Inferior parietal cortex (tissue), 1 donor: ENCODE results near the gene SPHK1.

Experiments
- DNase-seq: peaks from one replicate; pipeline ENCODE4 v3.0.0-alpha.2; 2016; ENCODE audit errors: extremely low spot score

SPHK1 gene

GRCh38 chr17:76407509-76407908 is 23.1 kb downstream of the SPHK1 start:
- no peak for DNase-seq

DNA sequence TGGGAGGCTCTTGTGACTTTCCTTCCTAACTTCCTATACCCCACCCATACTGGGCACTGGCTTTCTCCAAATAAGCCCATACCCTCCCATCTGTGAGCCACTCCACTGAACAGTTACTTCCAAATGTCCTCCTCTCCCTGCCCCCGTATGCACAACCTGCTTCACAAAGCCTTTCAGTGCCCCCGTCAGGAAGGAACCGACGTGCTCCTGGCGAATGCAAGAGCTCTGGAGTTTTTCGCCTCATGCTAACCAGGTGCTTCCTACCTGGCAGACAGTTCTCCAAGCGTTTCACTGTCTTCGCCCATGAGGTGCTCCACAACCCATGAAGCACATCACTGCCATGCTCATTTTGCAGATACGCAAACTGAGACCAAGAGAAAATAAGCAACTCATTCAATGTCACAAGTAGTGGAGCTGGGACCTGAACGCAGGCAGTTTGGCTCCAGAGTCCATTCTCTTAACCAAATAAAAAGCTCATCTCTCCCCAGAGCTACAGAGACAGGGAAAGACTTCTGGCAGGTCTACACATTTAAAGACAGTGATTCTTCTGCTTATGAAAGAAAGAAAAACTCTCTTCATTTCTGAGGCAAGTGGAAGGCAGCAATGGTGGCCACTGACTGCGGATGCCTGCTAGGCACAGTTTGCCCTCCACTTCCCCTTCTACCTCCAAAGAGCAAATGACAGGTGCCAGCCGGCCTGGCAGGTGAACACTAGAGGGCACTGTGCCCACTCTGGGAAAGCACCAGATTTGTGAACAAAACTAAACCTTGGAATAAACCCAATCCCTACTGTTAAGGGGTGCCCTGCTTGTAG is 23.8 kb downstream of the SPHK1 start:
- DNase-seq = peak; percentile 57

GRCh38 chr17:76410328-76410965 is 26.0 kb downstream of the SPHK1 start:
- DNase-seq = no peak

DNA sequence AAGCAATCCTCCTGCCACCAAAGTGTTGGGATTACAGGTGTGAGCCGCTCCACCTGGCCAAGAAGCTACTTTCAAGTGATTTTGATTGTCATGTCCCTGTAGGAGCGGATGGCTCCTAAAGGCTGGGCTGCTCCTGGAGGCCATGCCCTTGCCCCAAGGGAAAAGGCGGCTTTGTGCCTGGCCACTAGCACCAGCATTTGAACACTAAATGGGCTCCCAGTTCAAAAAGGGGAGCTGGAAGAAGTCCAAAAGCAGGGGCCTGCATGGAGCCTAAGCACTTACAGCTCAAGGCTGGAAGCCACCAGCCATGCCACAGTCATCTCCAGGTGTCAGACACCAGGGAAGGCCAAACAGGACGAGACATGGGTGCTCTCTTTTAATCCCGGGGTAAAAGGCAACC is 26.8 kb downstream of the SPHK1 start:
- no peak for DNase-seq

DNA sequence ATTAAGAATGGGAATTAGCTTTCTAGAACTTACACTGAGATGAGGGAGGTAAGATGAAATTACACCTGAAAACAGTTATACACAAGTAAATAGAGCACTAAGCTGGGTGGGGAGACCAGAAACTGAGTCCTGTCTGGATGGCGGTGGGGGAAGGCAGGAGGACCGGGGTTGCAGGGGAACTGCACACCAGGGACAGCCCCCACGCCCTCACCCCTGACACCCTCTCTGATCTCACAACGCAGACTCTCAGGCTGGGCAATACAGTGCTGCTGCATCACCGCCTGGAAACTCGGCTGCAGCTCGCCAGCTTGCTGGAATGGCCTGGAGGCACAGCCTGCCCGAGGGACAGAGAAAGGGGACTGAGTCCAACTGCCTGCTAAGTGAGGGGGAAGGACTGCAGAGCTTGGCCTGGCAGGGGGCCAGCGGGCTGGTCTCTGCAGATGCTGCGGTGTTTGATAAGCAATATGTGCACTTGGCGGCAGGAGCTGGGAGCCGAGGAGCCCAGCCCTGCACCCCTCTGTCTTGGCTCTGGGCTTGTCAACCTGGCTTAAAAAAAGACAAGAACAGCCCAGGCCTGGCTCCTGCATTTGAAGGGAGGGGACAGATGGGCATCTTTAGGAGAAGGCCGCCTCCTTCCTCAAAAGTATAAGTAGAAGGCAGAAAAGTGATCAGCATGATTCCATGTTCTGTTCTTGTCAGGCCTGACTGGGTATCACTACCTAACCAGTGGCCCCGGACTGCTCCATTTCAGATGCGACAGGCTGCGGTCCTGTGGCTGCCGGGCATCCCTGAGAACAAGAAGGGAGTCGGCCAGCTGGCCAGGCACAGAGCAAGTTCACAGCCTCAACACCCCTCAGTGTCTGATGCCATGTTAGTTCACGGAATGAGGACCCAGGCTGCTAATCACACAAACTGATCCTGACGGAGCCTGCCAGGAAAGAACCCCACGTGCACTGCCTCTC is 30.2 kb downstream of the SPHK1 start:
- peak; percentile 58 for DNase-seq

DNA sequence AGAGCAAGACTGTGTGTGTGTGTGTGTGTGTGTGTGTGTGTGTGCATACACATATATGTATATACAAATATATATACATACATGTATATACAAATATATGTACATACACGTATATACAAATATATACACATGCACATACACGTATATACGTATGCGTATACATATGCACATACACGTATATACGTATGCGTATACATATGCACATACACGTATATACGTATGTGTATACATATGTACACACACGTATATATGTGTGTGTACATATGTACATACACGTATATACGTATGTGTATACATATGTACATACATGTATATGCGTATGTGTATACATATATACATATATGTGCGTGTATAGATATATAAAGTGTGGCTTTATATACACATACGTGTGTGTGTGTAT is 31.4 kb downstream of the SPHK1 start:
- DNase-seq = no peak

GRCh38 chr17:76416457-76416856 is 32.0 kb downstream of the SPHK1 start:
- no peak for DNase-seq

GRCh38 chr17:76416899-76417298 is 32.5 kb downstream of the SPHK1 start:
- DNase-seq = no peak

- no peak for DNase-seq
Observed at GRCh38 chr17:76417499-76418143, 33.2 kb downstream of the SPHK1 start.

- no peak for DNase-seq
Observed at GRCh38 chr17:76419576-76420260, 35.3 kb downstream of the SPHK1 start.

DNA sequence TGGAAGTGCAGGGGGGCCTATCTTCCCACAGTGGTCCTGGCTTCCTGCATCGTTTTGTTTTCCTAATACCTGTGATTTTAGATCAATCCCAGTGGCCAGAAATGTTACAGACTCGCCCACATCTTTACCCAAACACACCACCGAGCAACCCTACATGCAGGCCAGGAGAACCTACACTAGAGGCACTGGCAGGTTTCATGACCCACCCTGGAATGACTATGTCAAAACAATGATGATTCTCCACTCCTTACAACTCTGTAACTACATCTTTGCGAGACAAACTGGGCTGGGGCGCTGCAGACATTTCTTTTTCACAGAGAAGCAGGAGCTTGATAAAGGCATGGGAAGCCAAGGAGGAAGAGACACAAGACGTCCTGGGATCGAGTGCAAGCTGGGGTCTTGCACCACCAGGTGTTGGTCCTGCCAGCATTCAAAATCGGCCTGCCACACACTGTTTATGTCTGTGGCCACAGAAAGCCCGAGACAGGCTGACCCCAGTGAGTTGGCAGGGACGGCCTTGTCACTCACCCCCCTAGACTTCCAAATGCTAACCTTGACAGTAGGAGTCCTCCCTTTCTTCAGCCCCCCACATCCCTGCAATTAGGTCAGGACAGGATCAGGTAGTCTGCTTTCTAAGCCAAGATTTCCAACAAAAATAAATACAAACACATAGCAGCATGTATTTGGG is 36.1 kb downstream of the SPHK1 start:
- DNase-seq = no peak

DNA sequence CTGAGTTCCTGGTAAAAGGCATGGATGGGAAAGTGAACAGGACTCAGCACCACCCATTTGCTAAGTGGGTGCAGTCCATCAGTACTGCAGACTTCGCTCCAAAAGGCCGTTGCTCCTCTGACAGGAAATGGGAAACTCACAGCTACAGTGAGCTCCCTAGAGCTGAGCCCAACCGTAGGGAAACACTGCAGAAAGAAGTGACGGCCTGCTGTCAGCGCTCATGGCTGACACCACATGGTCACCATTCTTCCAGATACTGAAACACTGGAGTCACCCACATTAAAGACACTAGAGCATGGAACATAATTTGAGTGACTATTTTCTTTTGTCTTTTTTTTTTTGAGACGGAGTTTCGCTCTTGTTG is 36.6 kb downstream of the SPHK1 start:
- no peak for DNase-seq

GRCh38 chr17:76422406-76422805 is 38.0 kb downstream of the SPHK1 start:
- DNase-seq = no peak

- DNase-seq = no peak
Observed at GRCh38 chr17:76422860-76423259, 38.5 kb downstream of the SPHK1 start.

GRCh38 chr17:76426853-76427252 is 42.4 kb downstream of the SPHK1 start:
- DNase-seq = no peak

DNA sequence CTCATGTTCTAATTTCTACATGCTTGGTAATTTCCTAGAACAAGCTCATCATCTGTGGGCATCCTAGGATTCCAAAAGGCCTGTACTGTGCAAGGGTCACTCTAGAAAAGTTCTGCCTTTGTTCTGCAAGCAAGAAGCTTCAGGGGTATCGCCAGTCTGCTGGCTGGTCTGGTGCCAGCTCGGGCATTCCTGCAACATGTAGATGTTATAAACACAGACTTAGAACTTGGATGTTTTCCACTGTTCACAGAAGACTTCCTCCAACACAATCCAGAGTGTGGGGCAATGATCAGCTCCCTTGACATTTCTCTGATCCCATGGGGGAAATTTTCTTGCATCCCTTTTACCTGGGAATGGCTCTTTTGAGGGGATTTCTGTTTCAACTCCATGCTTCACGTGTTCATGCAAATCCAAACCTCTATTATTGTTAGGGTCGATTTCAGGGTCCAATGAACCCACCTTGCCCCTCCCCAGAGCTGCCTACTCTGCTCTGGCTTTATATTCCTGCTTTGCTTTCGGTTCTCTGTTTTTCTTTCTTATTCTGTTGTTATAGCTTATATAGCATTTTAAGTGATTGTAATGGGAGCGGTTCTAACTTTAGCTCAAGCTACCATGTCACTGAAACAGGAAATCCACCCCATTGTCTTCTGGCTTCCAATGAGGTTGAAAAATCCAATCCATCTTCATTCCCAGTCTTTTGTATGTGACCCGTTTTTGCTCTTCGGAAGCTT is 43.3 kb downstream of the SPHK1 start:
- no peak for DNase-seq

- DNase-seq = no peak
Observed at GRCh38 chr17:76428511-76428910, 44.1 kb downstream of the SPHK1 start.

DNA sequence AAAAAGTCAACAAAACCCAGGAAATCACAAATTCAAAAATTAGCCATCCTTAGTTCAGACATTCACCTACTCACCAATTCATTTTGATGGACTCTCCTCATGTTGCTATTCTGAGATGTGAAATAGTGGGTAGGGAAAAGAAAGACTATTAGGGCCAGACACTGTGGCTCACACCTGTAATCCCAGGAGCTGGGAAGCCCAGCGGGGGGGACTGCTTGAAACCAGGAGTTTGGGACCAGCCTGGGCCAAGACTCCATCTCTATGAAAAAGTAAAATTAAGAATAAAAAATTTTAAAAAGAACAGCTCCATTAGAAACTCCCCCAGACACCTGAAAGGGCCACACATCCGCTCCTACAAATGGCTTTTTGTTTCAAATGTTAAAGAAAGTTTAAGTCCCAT is 47.1 kb downstream of the SPHK1 start:
- no peak for DNase-seq

GRCh38 chr17:76432004-76432403 is 47.6 kb downstream of the SPHK1 start:
- DNase-seq = no peak
